SK-N-SH (cell line): ENCODE measurements around the gene APOL4.

Experiments used
- CTCF ChIP-seq: fragments of 200-600 bp; sonication (generic); IDR thresholded peaks from 2 replicates; pipeline ENCODE4 v1.6.1; 2017; ENCODE audit warnings: antibody characterized with exemption, mild to moderate bottlenecking, moderate library complexity
- EP300 ChIP-seq, 2 experiments: IDR thresholded peaks; 2 replicates each; pipeline versions ENCODE4 v1.4.0 to v1.6.1; 2012; ENCODE audit warnings: borderline replicate concordance in 1 of 2, low read depth in 1 of 2, low read length in 1 of 2
- GATA2 ChIP-seq: sonication (generic); formaldehyde crosslinking; IDR thresholded peaks from 2 replicates; pipeline ENCODE4 v1.5.0; 2020; ENCODE audit warnings: mild to moderate bottlenecking, missing genetic modification reagents
- MAX ChIP-seq: IDR thresholded peaks from 2 replicates; pipeline ENCODE4 v1.4.0; 2012; ENCODE audit warnings: low read depth
- RFX5 ChIP-seq: IDR thresholded peaks from 2 replicates; pipeline ENCODE4 v1.6.1; 2012; ENCODE audit warnings: mild to moderate bottlenecking, improper control_type of control experiment, low read length
- TAF1 ChIP-seq: IDR thresholded peaks from 2 replicates; pipeline ENCODE4 v1.6.1; 2012; ENCODE audit warnings: low read depth, mild to moderate bottlenecking, low read length, moderate library complexity, borderline replicate concordance

DNA sequence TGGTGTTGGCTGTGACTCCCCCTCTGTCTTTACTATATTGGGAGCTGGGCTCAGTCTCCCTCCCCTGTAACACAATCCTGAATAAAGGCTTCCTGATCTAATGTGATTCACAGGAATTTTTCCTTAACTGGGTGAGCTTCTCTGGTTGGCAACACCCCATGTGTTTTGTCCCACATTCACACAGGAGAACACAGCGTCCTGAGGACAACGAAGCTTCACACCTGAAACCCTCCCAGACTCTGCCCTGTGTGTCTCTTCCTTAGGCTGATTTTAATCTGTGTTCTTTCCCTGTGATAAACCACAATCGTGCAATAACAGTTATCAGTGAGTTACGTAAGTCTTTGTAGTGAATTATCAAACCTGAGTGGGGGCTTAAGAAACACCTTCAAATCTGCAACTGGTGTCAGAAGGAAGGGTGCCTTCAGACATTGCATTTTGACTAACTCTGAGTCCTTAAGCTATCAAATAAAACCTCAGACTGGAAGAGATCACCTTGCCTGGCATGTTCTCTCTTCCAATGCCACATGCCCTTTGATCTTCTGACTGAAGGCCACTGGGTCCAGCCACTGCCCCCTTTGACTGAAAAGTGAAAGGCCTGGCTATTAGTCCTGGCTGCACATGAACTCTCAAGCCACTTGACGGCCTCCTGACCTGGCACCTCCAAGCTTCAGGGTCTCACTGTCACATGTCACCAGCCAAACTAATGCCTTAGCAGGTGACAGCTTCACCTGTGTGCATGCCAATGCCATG is 58.4 kb downstream of the APOL4 start:
- TF ChIP-seq CTCF (no peak), MAX (no peak), TAF1 (no peak), EP300 (IDR thresholded peaks at IDR 0.05; ENCODE audit: borderline replicate concordance in 1 of 2, low read depth in 1 of 2, low read length in 1 of 2) (no peak), RFX5 (no peak), GATA2 (no peak)
